SK-N-SH (cell line): Measurements from ENCODE around the gene MME. TPM values are rescaled to one million over a fixed set of nuclear protein-coding genes. Genes with fewer than 3 reads are reported as not detected.

Experiments used
- CTCF ChIA-PET: fragments of 300-600, 350-600 bp; formaldehyde crosslinking; extraction: SDS; loops from one replicate; lab custom pipeline; 2021; lab: Yijun Ruan, JAX
- POLR2A ChIA-PET: fragments of 350-600 bp; sonication (Branson Sonifier 250); formaldehyde crosslinking; extraction: SDS; loops from one replicate; lab custom pipeline; 2020; ENCODE audit warnings: antibody characterized with exemption, inconsistent platforms; lab: Yijun Ruan, JAX
- DNase-seq: peaks from one replicate; pipeline ENCODE4 v3.0.0; 2012
- H2AFZ ChIP-seq: fragments of 200-600 bp; sonication (generic); 2 replicates; pipeline ENCODE4 v1.8.1; 2016; ENCODE audit warnings: antibody characterized with exemption, mild to moderate bottlenecking, low read depth
- H3F3A ChIP-seq: fragments of 200-600 bp; sonication (generic); replicated peaks from 2 replicates; pipeline ENCODE3; 2016; ENCODE audit warnings: antibody characterized with exemption, mild to moderate bottlenecking; ENCODE audit not compliant: insufficient read depth
- H3K27ac ChIP-seq, 2 experiments: fragments of 200-500 bp in 1 of 2; fragments of 200-600 bp in 1 of 2; sonication (Bioruptor generic) in 1 of 2; sonication (generic), shearing (Covaris generic) in 1 of 2; 2 replicates each; pipeline versions ENCODE4 v1.5.1 to v1.6.1; 2014 to 2016; ENCODE audit warnings: low read depth in 2 of 2, inconsistent platforms in 1 of 2, low read length in 1 of 2, mild to moderate bottlenecking in 1 of 2, mixed read lengths in 1 of 2
- H3K27me3 ChIP-seq: fragments of 200-600 bp; sonication (generic), shearing (Covaris generic); 2 replicates; pipeline ENCODE4 v1.6.1; 2016; ENCODE audit warnings: mixed run types; ENCODE audit not compliant: insufficient read depth
- H3K36me3 ChIP-seq, 2 experiments: fragments of 200-500 bp in 1 of 2; fragments of 200-600 bp in 1 of 2; sonication (Bioruptor generic) in 1 of 2; sonication (generic) in 1 of 2; replicated peaks in 1 of 2; 2 replicates each; pipeline versions ENCODE3 to v1.5.1; 2014 to 2016; ENCODE audit warnings: low read length in 1 of 2, mild to moderate bottlenecking in 1 of 2; ENCODE audit not compliant: insufficient read depth in 2 of 2, control insufficient read depth in 1 of 2
- H3K4me1 ChIP-seq, 2 experiments: fragments of 200-500 bp in 1 of 2; fragments of 200-600 bp in 1 of 2; sonication (Bioruptor generic) in 1 of 2; sonication (generic), shearing (Covaris generic) in 1 of 2; 2 replicates each; pipeline versions ENCODE4 v1.5.1 to v1.6.1; 2014 to 2016; ENCODE audit warnings: low read depth in 1 of 2, low read length in 1 of 2, mixed run types in 1 of 2; ENCODE audit not compliant: insufficient read depth in 2 of 2, control insufficient read depth in 1 of 2
- H3K4me2 ChIP-seq: fragments of 200-600 bp; sonication (generic), shearing (Covaris generic); 2 replicates; pipeline ENCODE4 v1.6.1; 2017; ENCODE audit warnings: mixed run types
- H3K4me3 ChIP-seq, 2 experiments: fragments of 200-500 bp in 1 of 2; fragments of 200-600 bp in 1 of 2; sonication (Bioruptor generic) in 1 of 2; sonication (generic), shearing (Covaris generic) in 1 of 2; 2 replicates each; pipeline versions ENCODE4 v1.5.1 to v1.8.1; 2014 to 2016; ENCODE audit warnings: low read depth in 2 of 2, inconsistent platforms in 1 of 2, low read length in 1 of 2, mild to moderate bottlenecking in 1 of 2, mixed read lengths in 1 of 2, moderate library complexity in 1 of 2
- H3K79me2 ChIP-seq: fragments of 200-600 bp; sonication (generic); 2 replicates; pipeline ENCODE4 v1.8.1; 2017; ENCODE audit warnings: mild to moderate bottlenecking; ENCODE audit not compliant: insufficient read depth
- H3K9ac ChIP-seq: fragments of 200-600 bp; sonication (generic); 2 replicates; pipeline ENCODE4 v1.6.1; 2017; ENCODE audit warnings: mixed run types
- H3K9me2 ChIP-seq: fragments of 200-600 bp; sonication (generic); 2 replicates; pipeline ENCODE4 v1.6.1; 2017; ENCODE audit warnings: mixed run types
- H3K9me3 ChIP-seq: fragments of 200-600 bp; sonication (generic); 2 replicates; pipeline ENCODE4 v1.6.1; 2017; ENCODE audit warnings: mixed run types, mild to moderate bottlenecking, moderate library complexity
- H4K20me1 ChIP-seq: fragments of 200-600 bp; sonication (generic); 2 replicates; pipeline ENCODE4 v1.6.1; 2017; ENCODE audit warnings: mild to moderate bottlenecking, mixed run types; ENCODE audit not compliant: insufficient read depth
- CHD2 ChIP-seq: fragments of 150-350 bp; IDR thresholded peaks from 2 replicates; pipeline ENCODE4 v1.6.1; 2018; ENCODE audit warnings: low read length; ENCODE audit not compliant: partially characterized antibody
- FOSL2 ChIP-seq: IDR thresholded peaks from 2 replicates; pipeline ENCODE4 v1.4.0; 2012; ENCODE audit warnings: low read depth, mild to moderate bottlenecking, moderate library complexity, borderline replicate concordance
- FOXJ3 ChIP-seq: sonication (generic); formaldehyde crosslinking; IDR thresholded peaks from 2 replicates; pipeline ENCODE4 v1.5.1; 2020; ENCODE audit warnings: mild to moderate bottlenecking, missing genetic modification reagents
- GATA2 ChIP-seq: sonication (generic); formaldehyde crosslinking; IDR thresholded peaks from 2 replicates; pipeline ENCODE4 v1.5.0; 2020; ENCODE audit warnings: mild to moderate bottlenecking, missing genetic modification reagents
- MEF2A ChIP-seq: IDR thresholded peaks from 2 replicates; pipeline ENCODE4 v1.4.0; 2012; ENCODE audit warnings: low read depth, borderline replicate concordance
- MXI1 ChIP-seq: IDR thresholded peaks from 2 replicates; pipeline ENCODE4 v1.6.1; 2012; ENCODE audit warnings: mild to moderate bottlenecking, low read depth, low read length, improper control_type of control experiment
- NFIC ChIP-seq: IDR thresholded peaks from 2 replicates; pipeline ENCODE4 v1.4.0; 2012; ENCODE audit warnings: borderline replicate concordance
- RAD21 ChIP-seq: IDR thresholded peaks from 2 replicates; pipeline ENCODE4 v1.6.1; 2012; ENCODE audit warnings: mild to moderate bottlenecking, low read length
- RCOR1 ChIP-seq: fragments of 150-350 bp; IDR thresholded peaks from 2 replicates; pipeline ENCODE4 v1.6.1; 2017; ENCODE audit warnings: antibody characterized with exemption, low read length
- RFX5 ChIP-seq: IDR thresholded peaks from 2 replicates; pipeline ENCODE4 v1.6.1; 2012; ENCODE audit warnings: mild to moderate bottlenecking, improper control_type of control experiment, low read length
- SIN3A ChIP-seq: IDR thresholded peaks from 2 replicates; pipeline ENCODE4 v1.6.1; 2012; ENCODE audit warnings: low read depth, mild to moderate bottlenecking, low read length, moderate library complexity, borderline replicate concordance
- SMC3 ChIP-seq: IDR thresholded peaks from 2 replicates; pipeline ENCODE4 v1.6.1; 2012; ENCODE audit warnings: low read depth, low read length, improper control_type of control experiment
- TAF1 ChIP-seq: IDR thresholded peaks from 2 replicates; pipeline ENCODE4 v1.6.1; 2012; ENCODE audit warnings: low read depth, mild to moderate bottlenecking, low read length, moderate library complexity, borderline replicate concordance
- TCF12 ChIP-seq: IDR thresholded peaks from 2 replicates; pipeline ENCODE4 v1.4.0; 2012
- WGBS: methylation state at CpG from one replicate; pipeline ENCODE4 v1.1.6; 2017; ENCODE audit warnings: low lambda C conversion rate; 5-methylcytosine and 5-hydroxymethylcytosine counted together
- polyA plus RNA-seq, 3 experiments: library from polyadenylated mRNA; depleted of rRNA; stranded (reverse); fragments of >200 nt; gene quantifications; 2 replicates each; pipeline ENCODE4 v1.2.3, GENCODE V29; 2012
- TF ChIP-seq, protein P1 (sequence below): IDR thresholded peaks from 2 replicates; pipeline ENCODE4 v1.4.0; 2012; ENCODE audit warnings: low read depth, borderline replicate concordance
- TF ChIP-seq, protein P2 (sequence below): IDR thresholded peaks from 2 replicates; pipeline ENCODE4 v1.4.0; 2012; ENCODE audit warnings: low read depth
- TF ChIP-seq, protein P3 (sequence below): IDR thresholded peaks from 2 replicates; pipeline ENCODE4 v1.4.0; 2012; ENCODE audit warnings: low read depth, borderline replicate concordance
- TF ChIP-seq, protein P4 (sequence below): fragments of 200-600 bp; sonication (generic); IDR thresholded peaks from 2 replicates; pipeline ENCODE4 v1.6.1; 2017; ENCODE audit warnings: antibody characterized with exemption, mild to moderate bottlenecking, moderate library complexity

MME gene
- polyA plus RNA-seq, 1 of the 3 experiments (the other 2 are of a cell fraction) = 167 TPM

DNA sequence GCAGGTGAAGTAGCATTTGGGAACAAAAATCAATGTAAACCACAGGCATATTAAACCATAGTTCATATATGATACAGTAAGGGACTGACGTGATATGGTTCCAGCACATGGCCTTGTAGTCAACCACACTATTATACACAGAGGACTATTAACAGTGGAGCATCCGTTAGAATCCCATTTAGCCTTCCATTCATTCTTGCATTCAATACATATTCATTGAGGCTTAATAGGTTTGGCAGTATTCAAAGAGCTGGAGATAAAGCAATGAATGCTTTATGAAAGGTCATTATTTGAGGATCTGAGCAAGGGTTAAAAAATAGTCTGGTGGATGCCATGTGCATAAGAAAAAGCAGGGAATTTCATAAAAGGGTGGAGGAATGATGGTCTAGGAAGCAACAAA is 89.1 kb downstream of the MME start:
- peaks cover 12 to 68% of the 10 kb centered on the region in 2 experiments for H3K36me3 ChIP-seq

More for the DNA sequence above, 89.1 kb downstream of the MME start:
- H3K4me2 ChIP-seq = no peak overlapping the region
- H3F3A ChIP-seq = no peaks in the 10 kb centered on the region
- no peak overlapping the region for H3K4me3 ChIP-seq
- CTCF ChIA-PET = no interaction called here
- TF ChIP-seq SMC3 = no peak
- no peak for TF ChIP-seq FOXJ3
- no peak for TF ChIP-seq TAF1
- TF ChIP-seq, protein P1, sequence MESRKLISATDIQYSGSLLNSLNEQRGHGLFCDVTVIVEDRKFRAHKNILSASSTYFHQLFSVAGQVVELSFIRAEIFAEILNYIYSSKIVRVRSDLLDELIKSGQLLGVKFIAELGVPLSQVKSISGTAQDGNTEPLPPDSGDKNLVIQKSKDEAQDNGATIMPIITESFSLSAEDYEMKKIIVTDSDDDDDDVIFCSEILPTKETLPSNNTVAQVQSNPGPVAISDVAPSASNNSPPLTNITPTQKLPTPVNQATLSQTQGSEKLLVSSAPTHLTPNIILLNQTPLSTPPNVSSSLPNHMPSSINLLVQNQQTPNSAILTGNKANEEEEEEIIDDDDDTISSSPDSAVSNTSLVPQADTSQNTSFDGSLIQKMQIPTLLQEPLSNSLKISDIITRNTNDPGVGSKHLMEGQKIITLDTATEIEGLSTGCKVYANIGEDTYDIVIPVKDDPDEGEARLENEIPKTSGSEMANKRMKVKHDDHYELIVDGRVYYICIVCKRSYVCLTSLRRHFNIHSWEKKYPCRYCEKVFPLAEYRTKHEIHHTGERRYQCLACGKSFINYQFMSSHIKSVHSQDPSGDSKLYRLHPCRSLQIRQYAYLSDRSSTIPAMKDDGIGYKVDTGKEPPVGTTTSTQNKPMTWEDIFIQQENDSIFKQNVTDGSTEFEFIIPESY = no peak
- no peak for TF ChIP-seq NFIC
- TF ChIP-seq FOSL2 = no peak
- no peak for TF ChIP-seq GATA2 (CRISPR knock-in tag)
- TF ChIP-seq, protein P2, sequence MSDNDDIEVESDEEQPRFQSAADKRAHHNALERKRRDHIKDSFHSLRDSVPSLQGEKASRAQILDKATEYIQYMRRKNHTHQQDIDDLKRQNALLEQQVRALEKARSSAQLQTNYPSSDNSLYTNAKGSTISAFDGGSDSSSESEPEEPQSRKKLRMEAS = no peak
- TF ChIP-seq MXI1 = no peak
- no peak for TF ChIP-seq TCF12
- no peak for TF ChIP-seq RCOR1
- TF ChIP-seq, protein P3, sequence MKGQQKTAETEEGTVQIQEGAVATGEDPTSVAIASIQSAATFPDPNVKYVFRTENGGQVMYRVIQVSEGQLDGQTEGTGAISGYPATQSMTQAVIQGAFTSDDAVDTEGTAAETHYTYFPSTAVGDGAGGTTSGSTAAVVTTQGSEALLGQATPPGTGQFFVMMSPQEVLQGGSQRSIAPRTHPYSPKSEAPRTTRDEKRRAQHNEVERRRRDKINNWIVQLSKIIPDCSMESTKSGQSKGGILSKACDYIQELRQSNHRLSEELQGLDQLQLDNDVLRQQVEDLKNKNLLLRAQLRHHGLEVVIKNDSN = no peak
- TF ChIP-seq CHD2 = no peak
- no peak for TF ChIP-seq MEF2A
- no peak for TF ChIP-seq RAD21
- TF ChIP-seq, protein P4, sequence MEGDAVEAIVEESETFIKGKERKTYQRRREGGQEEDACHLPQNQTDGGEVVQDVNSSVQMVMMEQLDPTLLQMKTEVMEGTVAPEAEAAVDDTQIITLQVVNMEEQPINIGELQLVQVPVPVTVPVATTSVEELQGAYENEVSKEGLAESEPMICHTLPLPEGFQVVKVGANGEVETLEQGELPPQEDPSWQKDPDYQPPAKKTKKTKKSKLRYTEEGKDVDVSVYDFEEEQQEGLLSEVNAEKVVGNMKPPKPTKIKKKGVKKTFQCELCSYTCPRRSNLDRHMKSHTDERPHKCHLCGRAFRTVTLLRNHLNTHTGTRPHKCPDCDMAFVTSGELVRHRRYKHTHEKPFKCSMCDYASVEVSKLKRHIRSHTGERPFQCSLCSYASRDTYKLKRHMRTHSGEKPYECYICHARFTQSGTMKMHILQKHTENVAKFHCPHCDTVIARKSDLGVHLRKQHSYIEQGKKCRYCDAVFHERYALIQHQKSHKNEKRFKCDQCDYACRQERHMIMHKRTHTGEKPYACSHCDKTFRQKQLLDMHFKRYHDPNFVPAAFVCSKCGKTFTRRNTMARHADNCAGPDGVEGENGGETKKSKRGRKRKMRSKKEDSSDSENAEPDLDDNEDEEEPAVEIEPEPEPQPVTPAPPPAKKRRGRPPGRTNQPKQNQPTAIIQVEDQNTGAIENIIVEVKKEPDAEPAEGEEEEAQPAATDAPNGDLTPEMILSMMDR = no peak
- TF ChIP-seq RFX5 = no peak
- TF ChIP-seq SIN3A = no peak
- H3K27me3 ChIP-seq = no peaks in the 10 kb centered on the region
- POLR2A ChIA-PET = no interaction called here
- H3K9me3 ChIP-seq = no peaks in the 10 kb centered on the region
- H3K4me1 ChIP-seq = no peaks in the 10 kb centered on the region
- H2AFZ ChIP-seq = no peak overlapping the region
- no peaks in the 10 kb centered on the region for H4K20me1 ChIP-seq
- no peaks in the 10 kb centered on the region for H3K79me2 ChIP-seq
- no peaks in the 10 kb centered on the region for H3K9me2 ChIP-seq
- WGBS = 77% methylated on average over 2 of the region's 2 CpGs
- no peak overlapping the region for H3K9ac ChIP-seq
- no peak overlapping the region for H3K27ac ChIP-seq
- DNase-seq = no peak
